WTC11 (cell line): ENCODE measurements around the gene CYP2U1. TPM values are rescaled to one million over a fixed set of nuclear protein-coding genes. Genes with fewer than 3 reads are reported as not detected.

ENCODE experiments used
- ATAC-seq: fragments of 200-7000 bp; cut with Tn5 transposase; 2 replicates; pipeline ENCODE4 v1.10.0; 2021; ENCODE audit warnings: mild to moderate bottlenecking, moderate library complexity
- CTCF ChIA-PET: fragments of 300-600 bp; sonication (Branson Sonifier 250); formaldehyde crosslinking; loops from one replicate; lab custom pipeline; 2021; ENCODE audit warnings: antibody characterized with exemption; lab: Charles Lee
- POLR2A ChIA-PET: fragments of 350-600 bp; sonication (Branson Sonifier 250); formaldehyde crosslinking; loops from one replicate; lab custom pipeline; 2021; ENCODE audit warnings: antibody characterized with exemption; lab: Charles Lee
- DNase-seq: peaks from one replicate; pipeline ENCODE4 v3.0.0; 2021; ENCODE audit warnings: low spot score
- H3K27ac Mint-ChIP-seq: 2 replicates; pipeline ENCODE4 v1.8.0; 2021; ENCODE audit warnings: mixed read lengths
- H3K27me3 Mint-ChIP-seq: 2 replicates; pipeline ENCODE4 v1.8.0; 2021; ENCODE audit warnings: low read depth, mild to moderate bottlenecking, moderate library complexity, mixed read lengths
- H3K36me3 Mint-ChIP-seq: 2 replicates; pipeline ENCODE4 v1.8.0; 2021; ENCODE audit warnings: mixed read lengths
- H3K4me1 Mint-ChIP-seq: 2 replicates; pipeline ENCODE4 v1.8.0; 2022; ENCODE audit warnings: mixed read lengths
- H3K4me3 Mint-ChIP-seq: 2 replicates; pipeline ENCODE4 v1.8.0; 2021; ENCODE audit warnings: mild to moderate bottlenecking, moderate library complexity, mixed read lengths
- H3K9me3 Mint-ChIP-seq: 2 replicates; pipeline ENCODE4 v1.8.0; 2021; ENCODE audit warnings: mixed read lengths
- ETV6 ChIP-seq: sonication (generic); formaldehyde crosslinking; IDR thresholded peaks from 2 replicates; pipeline ENCODE4 v1.8.1; 2022; ENCODE audit warnings: mild to moderate bottlenecking, missing genetic modification reagents
- FOXP4 ChIP-seq: sonication (generic); formaldehyde crosslinking; IDR thresholded peaks from 2 replicates; pipeline ENCODE4 v1.8.0; 2022; ENCODE audit warnings: mild to moderate bottlenecking, missing genetic modification reagents
- KAT7 ChIP-seq: sonication (generic); formaldehyde crosslinking; IDR thresholded peaks from 2 replicates; pipeline ENCODE4 v1.8.1; 2023; ENCODE audit warnings: missing genetic modification reagents, mild to moderate bottlenecking, borderline replicate concordance
- MLX ChIP-seq: sonication (generic); formaldehyde crosslinking; IDR thresholded peaks from 2 replicates; pipeline ENCODE4 v1.8.1; 2023; ENCODE audit warnings: mild to moderate bottlenecking, missing genetic modification reagents, moderate library complexity
- ZNF232 ChIP-seq: sonication (generic); formaldehyde crosslinking; IDR thresholded peaks from 2 replicates; pipeline ENCODE4 v1.8.0; 2022; ENCODE audit warnings: mild to moderate bottlenecking, missing genetic modification reagents
- ZNF396 ChIP-seq: fragments of 250-450 bp; sonication (Bioruptor Pico); IDR thresholded peaks from 2 replicates; pipeline ENCODE4 v1.8.0; 2021; ENCODE audit warnings: mild to moderate bottlenecking, moderate library complexity, borderline replicate concordance
- total RNA-seq: library from RNA; stranded (reverse); gene quantifications from 3 replicates; pipeline ENCODE4 v1.2.3, GENCODE V29; 2021
- TF ChIP-seq, protein P1 (sequence below): fragments of 250-450 bp; sonication (Bioruptor Pico); IDR thresholded peaks from 2 replicates; pipeline ENCODE4 v1.9.0; 2021; ENCODE audit warnings: mild to moderate bottlenecking, borderline replicate concordance
- TF ChIP-seq, protein P2 (sequence below): sonication (generic); formaldehyde crosslinking; IDR thresholded peaks from 2 replicates; pipeline ENCODE4 v1.8.1; 2023; ENCODE audit warnings: mild to moderate bottlenecking, moderate library complexity, missing genetic modification reagents
- TF ChIP-seq, protein P3 (sequence below): sonication (generic); formaldehyde crosslinking; IDR thresholded peaks from 2 replicates; pipeline ENCODE4 v1.8.1; 2023; ENCODE audit warnings: mild to moderate bottlenecking, missing genetic modification reagents
- TF ChIP-seq, protein P4 (sequence below): sonication (generic); formaldehyde crosslinking; IDR thresholded peaks from 2 replicates; pipeline ENCODE4 v1.8.1; 2022; ENCODE audit warnings: mild to moderate bottlenecking, missing genetic modification reagents, moderate library complexity, borderline replicate concordance

The CYP2U1 gene
- total RNA-seq, 1 experiment from 2014 or later = 2.9 TPM

DNA sequence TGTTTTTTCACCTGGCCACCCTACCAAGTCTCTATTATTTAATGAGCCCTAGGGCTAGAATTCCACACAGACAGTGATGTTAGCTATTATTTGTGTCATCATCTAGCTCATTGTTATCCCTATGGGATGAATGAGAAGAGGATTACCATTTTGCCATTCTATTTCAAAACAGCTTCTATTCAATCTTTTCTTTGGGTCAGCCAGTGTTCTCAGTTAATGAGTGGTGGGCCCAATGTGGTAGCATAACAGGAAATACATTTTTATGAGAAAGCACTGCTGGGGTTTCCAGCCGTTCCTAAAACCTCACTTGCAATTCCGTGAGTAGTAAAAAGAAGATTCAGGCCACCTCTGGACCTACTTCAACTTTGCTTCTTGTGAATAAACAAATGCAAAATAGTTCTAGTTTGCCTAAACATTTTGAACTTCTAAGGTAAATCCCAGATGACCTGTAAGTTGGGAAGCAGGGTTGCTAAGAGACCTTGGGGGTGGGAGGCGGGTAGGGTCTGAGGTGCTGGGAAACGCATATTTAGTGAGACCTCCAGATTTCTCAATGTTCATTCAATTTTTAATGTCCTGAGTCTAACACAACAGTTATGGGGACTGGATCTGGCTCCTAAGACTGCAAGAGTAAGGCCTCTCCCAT lies 24.8 kb upstream of the CYP2U1 start (continued):
- TF ChIP-seq, protein P1, sequence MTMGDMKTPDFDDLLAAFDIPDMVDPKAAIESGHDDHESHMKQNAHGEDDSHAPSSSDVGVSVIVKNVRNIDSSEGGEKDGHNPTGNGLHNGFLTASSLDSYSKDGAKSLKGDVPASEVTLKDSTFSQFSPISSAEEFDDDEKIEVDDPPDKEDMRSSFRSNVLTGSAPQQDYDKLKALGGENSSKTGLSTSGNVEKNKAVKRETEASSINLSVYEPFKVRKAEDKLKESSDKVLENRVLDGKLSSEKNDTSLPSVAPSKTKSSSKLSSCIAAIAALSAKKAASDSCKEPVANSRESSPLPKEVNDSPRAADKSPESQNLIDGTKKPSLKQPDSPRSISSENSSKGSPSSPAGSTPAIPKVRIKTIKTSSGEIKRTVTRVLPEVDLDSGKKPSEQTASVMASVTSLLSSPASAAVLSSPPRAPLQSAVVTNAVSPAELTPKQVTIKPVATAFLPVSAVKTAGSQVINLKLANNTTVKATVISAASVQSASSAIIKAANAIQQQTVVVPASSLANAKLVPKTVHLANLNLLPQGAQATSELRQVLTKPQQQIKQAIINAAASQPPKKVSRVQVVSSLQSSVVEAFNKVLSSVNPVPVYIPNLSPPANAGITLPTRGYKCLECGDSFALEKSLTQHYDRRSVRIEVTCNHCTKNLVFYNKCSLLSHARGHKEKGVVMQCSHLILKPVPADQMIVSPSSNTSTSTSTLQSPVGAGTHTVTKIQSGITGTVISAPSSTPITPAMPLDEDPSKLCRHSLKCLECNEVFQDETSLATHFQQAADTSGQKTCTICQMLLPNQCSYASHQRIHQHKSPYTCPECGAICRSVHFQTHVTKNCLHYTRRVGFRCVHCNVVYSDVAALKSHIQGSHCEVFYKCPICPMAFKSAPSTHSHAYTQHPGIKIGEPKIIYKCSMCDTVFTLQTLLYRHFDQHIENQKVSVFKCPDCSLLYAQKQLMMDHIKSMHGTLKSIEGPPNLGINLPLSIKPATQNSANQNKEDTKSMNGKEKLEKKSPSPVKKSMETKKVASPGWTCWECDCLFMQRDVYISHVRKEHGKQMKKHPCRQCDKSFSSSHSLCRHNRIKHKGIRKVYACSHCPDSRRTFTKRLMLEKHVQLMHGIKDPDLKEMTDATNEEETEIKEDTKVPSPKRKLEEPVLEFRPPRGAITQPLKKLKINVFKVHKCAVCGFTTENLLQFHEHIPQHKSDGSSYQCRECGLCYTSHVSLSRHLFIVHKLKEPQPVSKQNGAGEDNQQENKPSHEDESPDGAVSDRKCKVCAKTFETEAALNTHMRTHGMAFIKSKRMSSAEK (CRISPR knock-in tag) = no peak
- no peak for TF ChIP-seq ZNF396 (CRISPR knock-in tag)
- TF ChIP-seq, protein P2, sequence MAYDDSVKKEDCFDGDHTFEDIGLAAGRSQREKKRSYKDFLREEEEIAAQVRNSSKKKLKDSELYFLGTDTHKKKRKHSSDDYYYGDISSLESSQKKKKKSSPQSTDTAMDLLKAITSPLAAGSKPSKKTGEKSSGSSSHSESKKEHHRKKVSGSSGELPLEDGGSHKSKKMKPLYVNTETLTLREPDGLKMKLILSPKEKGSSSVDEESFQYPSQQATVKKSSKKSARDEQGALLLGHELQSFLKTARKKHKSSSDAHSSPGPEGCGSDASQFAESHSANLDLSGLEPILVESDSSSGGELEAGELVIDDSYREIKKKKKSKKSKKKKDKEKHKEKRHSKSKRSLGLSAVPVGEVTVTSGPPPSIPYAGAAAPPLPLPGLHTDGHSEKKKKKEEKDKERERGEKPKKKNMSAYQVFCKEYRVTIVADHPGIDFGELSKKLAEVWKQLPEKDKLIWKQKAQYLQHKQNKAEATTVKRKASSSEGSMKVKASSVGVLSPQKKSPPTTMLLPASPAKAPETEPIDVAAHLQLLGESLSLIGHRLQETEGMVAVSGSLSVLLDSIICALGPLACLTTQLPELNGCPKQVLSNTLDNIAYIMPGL = no peak
- TF ChIP-seq, protein P3, sequence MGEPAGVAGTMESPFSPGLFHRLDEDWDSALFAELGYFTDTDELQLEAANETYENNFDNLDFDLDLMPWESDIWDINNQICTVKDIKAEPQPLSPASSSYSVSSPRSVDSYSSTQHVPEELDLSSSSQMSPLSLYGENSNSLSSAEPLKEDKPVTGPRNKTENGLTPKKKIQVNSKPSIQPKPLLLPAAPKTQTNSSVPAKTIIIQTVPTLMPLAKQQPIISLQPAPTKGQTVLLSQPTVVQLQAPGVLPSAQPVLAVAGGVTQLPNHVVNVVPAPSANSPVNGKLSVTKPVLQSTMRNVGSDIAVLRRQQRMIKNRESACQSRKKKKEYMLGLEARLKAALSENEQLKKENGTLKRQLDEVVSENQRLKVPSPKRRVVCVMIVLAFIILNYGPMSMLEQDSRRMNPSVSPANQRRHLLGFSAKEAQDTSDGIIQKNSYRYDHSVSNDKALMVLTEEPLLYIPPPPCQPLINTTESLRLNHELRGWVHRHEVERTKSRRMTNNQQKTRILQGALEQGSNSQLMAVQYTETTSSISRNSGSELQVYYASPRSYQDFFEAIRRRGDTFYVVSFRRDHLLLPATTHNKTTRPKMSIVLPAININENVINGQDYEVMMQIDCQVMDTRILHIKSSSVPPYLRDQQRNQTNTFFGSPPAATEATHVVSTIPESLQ (CRISPR knock-in tag) = no peak
- TF ChIP-seq KAT7 = no peak
- TF ChIP-seq, protein P4, sequence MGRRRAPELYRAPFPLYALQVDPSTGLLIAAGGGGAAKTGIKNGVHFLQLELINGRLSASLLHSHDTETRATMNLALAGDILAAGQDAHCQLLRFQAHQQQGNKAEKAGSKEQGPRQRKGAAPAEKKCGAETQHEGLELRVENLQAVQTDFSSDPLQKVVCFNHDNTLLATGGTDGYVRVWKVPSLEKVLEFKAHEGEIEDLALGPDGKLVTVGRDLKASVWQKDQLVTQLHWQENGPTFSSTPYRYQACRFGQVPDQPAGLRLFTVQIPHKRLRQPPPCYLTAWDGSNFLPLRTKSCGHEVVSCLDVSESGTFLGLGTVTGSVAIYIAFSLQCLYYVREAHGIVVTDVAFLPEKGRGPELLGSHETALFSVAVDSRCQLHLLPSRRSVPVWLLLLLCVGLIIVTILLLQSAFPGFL (CRISPR knock-in tag) = no peak

DNA sequence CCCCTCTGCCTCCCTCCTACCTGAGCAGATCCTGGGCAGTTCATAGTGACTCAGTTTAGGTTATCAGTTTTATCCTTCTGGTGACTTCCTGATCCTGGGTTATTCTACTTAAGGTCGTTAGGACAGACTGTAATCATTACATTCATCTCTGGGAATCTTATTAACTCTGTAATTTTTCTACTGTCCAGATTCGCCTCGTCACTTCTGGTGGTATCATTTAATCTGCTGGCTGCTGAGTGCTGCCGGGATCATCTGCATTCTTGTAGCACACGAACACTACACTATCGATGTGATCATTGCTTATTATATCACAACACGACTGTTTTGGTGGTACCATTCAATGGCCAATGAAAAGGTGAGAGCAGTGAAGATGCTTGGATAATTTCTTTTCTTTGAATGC lies 23.0 kb upstream of the CYP2U1 start:
- CTCF ChIA-PET = interaction anchor here (0.8 kb wide), 1 partner anchor 150 kb away, joined by 3 read pairs; no protein-coding TSS in a partner anchor
- H3K27ac Mint-ChIP-seq = no peak overlapping the region
- no peak overlapping the region for H3K4me3 Mint-ChIP-seq
- peaks cover 25% of the 10 kb centered on the region for H3K9me3 Mint-ChIP-seq
- peaks cover 53% of the 10 kb centered on the region for H3K4me1 Mint-ChIP-seq
- peaks cover 13% of the 10 kb centered on the region for H3K36me3 Mint-ChIP-seq
- DNase-seq (no peak), ATAC-seq (no peak)
- H3K27me3 Mint-ChIP-seq = peaks cover 16% of the 10 kb centered on the region
- no peak for TF ChIP-seq MLX (CRISPR knock-in tag)
- TF ChIP-seq, protein P3 (CRISPR knock-in tag) = no peak
- TF ChIP-seq FOXP4 (CRISPR knock-in tag) = no peak
- no peak for TF ChIP-seq ZNF232 (CRISPR knock-in tag)
- no peak for TF ChIP-seq ETV6
- POLR2A ChIA-PET = no interaction called here
